Measurements from ENCODE around the gene GPR55.

The GPR55 gene

DNA sequence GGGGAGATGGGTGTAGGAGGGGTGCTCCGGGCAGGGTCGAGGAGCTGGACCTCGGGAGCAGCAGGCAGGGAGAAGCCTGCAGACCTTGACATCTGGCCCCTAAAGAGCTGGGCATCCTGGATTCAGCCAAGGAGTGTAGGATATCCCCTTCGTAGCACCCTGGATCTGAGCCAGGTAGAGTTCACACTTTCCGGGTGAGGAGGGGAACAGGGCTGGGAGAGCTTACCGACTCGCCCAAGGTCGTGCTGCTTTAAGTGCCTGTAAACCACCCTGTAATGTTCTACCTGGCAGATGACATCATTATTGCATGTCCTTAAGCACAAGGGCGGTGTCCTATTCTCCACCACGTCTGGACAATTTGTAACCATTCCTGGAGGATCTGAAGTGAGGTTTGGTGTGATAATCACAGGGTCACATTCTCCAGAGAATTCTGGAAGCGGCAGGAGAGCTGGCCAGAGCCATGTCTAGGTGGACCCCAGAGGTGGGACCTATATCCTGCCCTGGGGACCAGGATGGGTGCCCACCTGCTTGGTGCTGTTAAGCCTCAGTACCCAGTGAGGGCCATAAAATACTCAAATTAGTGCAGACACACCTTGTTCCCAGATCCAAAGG lies 45.7 kb downstream of the GPR55 start:
- no peak for DNase-seq (ENCODE audit: low read depth)

DNA sequence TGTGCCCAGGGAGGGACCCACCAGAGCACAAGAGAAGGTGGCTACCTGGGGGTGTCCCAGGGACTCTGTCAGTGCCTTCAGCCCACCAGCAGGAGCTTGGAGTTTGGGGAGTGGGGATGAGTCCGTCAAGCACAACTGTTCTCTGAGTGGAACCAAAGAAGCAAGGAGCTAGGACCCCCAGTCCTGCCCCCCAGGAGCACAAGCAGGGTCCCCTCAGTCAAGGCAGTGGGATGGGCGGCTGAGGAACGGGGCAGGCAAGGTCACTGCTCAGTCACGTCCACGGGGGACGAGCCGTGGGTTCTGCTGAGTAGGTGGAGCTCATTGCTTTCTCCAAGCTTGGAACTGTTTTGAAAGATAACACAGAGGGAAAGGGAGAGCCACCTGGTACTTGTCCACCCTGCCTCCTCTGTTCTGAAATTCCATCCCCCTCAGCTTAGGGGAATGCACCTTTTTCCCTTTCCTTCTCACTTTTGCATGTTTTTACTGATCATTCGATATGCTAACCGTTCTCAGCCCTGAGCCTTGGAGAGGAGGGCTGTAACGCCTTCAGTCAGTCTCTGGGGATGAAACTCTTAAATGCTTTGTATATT lies 46.3 kb downstream of the GPR55 start:
- DNase-seq (ENCODE audit: low read depth) = no peak

DNA sequence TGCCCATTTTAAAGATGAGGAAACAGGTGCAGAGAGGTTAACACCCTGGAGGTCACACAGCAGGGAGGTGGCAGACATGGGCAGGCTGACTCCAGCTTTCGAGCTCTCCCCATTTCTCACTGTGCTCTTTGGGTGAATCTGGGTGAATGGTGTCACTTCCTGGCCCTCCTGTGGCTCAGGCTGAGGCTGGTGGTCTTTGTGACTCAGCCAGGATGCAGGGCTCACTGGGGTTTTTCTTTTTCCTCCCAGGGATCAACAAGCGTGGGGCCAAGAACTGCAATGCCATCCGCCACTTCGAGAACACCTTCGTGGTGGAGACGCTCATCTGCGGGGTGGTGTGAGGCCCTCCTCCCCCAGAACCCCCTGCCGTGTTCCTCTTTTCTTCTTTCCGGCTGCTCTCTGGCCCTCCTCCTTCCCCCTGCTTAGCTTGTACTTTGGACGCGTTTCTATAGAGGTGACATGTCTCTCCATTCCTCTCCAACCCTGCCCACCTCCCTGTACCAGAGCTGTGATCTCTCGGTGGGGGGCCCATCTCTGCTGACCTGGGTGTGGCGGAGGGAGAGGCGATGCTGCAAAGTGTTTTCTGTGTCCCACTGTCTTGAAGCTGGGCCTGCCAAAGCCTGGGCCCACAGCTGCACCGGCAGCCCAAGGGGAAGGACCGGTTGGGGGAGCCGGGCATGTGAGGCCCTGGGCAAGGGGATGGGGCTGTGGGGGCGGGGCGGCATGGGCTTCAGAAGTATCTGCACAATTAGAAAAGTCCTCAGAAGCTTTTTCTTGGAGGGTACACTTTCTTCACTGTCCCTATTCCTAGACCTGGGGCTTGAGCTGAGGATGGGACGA lies 47.1 kb downstream of the GPR55 start:
- no peak for DNase-seq (ENCODE audit: low read depth)

DNA sequence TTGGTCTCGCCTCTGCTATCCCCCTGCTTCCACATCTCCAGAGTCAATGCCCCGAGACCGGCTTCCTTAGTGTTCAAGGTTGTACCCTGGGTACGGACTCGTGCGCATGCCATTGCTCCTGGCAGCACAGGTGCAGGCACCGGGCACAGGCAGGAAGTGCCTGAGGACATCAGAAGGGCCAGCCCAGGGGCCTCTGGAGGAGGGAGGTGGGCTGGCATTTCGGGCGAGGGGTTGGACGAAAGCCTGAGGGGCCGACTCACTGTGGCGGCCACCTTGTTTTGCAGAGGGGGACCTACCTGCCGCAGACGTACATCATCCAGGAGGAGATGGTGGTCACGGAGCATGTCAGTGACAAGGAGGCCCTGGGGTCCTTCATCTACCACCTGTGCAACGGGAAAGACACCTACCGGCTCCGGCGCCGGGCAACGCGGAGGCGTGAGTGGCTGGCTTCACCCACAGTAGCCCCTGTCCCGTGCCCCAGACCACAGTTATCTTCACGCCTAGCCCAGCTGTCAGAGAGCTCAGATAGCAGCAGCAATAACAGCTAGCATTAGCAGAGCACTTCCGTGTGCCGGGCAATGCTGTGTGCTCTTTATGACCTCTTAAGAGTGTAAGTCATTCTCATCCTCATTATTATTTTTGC lies 47.8 kb downstream of the GPR55 start:
- no peak for DNase-seq (ENCODE audit: low read depth)

DNA sequence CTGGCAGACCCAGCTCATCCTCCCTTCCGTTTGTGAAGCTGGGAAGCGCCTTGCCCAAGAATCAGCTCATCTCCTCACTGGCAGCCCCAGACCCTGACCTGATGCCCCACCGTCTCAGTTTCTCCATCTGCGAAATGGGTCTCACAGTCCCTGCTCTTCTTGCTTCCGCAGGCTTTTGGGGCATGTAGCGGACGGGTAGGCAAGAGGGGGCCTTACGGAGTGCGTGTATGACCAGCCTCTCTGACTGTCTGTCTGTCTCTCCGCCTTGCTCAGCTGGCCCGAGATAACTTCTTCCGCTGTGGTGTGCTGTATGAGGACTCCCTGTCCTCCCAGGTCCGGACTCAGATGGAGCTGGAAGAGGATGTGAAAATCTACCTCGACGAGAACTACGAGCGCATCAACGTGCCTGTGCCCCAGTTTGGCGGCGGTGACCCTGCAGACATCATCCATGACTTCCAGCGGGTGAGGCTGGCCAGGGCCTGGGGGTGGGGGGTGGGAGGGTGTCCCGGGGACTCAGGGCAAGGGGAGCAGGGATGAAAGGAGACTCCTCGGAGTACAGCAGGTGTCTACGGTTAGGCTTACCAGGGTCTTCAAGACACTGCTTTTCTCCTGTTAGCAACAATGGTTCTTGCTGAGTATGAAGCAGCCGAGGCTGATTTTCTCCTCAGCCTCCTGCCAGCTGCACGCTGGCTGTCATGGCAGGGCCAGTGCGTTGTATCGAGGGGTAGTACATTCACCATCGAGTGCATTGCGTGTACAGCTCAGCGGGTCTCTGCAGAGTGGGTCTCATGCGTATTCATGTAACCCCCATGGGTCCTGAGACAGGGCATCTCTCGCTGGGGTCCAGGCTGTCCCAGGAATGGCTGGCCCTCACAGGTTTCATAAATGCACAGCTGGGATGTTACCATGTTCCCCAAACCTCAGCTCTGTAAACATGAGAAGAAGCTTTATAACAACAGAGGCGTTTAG lies 49.4 kb downstream of the GPR55 start:
- DNase-seq (ENCODE audit: low read depth) = no peak

DNA sequence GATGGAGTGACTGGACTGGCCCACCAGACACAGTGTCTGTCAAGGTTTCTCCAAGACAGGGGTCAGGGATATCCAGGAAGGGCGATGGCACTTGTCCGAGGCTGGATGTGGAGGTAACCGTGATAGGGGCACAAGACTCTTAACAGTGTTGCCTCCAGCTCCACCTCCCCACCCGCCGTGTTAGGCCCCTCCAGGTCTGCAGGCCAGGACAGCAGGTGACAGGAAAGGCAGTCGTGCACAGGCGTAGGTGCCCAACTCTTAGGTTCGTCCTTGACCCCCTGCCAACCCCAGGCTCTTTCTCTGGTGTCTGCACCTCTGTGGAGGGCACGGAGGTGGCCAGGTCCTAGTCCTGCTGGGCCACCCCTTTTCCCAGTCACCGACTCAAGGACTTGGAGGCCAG lies 50.2 kb downstream of the GPR55 start:
- DNase-seq (ENCODE audit: low read depth) = no peak

DNA sequence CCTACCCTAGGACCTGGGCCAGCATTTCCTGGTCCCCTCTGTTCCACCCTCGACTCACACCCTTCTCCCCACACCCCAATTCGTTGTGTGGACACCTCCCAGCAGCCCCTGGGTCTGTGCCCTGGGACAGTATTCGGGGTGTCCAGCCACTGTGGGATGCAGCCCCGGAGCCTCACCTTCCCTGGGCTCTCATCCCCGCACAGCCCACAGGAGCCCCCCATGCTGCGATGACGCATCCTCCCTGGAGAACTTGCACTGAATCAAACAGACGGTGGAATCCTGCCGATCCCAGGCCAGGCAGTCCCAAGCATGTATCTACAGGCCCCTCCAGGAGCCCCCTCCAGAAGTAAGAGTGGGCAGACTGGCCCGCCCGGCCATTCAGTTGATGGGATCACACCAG lies 50.6 kb downstream of the GPR55 start:
- DNase-seq (ENCODE audit: low read depth) = no peak

DNA sequence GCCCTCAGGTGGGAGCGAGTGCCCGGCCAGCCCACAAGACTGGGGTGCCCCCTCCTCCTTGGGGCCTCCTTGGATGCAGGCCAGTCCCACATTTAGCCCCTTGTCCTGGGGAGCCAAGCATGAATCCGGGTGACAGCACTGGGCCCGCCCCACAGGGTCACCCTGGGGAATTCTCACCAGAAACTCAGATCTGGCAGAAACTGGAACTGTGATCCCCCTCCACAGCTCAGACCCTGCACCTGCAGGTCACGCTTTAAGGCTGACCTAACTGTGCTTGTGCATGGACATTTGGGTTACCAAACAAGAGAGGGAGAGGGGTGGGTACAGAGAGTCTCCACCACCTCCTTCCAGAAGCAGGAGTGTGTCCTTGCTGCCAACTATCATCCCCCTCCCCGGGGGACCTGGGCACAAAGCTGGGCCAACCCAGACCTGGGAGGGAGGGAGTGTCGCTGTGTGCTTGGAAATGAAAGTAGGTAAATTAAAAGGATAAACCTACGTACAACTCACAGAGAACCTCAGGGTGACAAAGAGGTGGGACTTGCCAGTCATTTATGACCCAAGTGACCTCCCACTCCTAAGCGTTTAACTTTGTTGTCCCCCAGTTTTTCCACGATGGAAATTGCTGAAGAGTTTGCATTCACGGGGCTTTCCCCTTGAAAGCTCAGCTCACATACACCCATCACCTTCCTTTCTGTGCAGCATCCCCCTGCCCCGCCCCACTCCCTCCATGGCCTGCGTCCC lies 51.2 kb downstream of the GPR55 start:
- no peak for DNase-seq (ENCODE audit: low read depth)

DNA sequence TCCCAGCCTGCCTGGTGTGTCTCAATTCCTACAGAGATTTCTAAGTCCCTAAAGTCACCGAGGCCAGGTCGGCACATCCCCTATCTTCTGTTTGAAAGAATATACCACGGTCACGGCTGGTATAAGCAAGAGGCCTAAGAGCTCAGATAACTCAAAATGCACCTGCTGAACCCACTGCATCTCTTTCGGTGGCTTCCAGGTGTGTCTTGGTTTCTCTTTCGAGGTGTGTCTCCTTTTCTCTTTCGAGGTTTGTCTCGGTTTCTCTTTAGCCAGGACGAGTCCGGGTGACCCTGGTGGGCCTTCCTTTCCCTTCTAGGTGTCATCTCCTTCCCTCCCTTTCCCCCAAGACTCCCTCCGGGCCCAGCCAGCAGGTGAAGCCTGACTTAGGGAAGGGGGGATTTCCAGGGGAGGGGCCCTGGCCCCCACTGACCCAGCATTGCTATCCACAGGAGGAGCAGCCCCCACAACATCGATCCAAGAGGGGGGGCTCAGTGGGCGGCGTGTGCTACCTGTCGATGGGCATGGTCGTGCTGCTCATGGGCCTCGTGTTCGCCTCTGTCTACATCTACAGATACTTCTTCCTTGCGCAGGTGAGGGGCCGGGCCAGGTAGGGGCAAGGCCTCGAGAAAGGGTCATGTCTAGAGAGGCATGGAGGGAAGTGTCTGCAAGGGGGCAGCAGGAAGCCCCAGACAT lies 51.9 kb downstream of the GPR55 start:
- no peak for DNase-seq (ENCODE audit: low read depth)

DNA sequence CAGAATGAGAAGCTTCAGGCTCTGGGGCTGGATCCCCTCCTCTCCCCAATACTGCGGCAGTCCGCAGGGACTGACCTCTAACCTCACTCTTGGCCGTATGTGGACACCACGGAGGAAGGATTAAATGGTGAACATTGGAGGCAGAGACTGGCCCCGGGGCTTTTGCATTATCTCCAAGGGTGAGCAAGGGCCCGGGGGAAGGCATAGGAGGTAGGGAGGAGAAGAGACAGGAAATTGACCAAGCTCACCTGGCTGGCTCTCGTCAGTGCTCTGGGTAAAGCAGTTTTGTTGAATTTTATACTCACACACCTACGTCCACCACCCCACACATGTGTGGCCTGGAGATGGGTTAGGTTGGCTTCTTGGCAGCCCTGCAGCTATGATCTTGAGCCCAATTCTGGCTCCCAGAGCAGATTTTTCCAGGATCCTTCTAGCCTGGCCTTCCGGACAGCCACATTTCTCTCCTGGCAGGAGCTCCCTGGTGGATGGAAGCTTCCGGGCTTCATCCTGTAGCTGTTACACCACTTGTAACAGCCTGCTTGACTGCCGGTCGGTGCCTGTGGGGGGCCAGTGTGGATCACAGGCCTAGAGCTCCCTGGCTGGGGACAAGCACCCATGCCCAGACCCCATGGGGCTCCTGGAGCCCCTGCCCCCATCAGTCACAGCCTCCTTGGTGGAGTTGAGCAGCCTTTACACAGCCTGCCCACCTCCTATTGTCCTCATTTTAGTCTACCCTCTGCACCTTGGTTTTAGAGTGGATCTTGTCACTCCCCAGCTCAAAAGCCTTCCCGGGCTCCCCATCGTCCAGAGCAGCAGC lies 52.7 kb downstream of the GPR55 start:
- no peak for DNase-seq (ENCODE audit: low read depth)

DNA sequence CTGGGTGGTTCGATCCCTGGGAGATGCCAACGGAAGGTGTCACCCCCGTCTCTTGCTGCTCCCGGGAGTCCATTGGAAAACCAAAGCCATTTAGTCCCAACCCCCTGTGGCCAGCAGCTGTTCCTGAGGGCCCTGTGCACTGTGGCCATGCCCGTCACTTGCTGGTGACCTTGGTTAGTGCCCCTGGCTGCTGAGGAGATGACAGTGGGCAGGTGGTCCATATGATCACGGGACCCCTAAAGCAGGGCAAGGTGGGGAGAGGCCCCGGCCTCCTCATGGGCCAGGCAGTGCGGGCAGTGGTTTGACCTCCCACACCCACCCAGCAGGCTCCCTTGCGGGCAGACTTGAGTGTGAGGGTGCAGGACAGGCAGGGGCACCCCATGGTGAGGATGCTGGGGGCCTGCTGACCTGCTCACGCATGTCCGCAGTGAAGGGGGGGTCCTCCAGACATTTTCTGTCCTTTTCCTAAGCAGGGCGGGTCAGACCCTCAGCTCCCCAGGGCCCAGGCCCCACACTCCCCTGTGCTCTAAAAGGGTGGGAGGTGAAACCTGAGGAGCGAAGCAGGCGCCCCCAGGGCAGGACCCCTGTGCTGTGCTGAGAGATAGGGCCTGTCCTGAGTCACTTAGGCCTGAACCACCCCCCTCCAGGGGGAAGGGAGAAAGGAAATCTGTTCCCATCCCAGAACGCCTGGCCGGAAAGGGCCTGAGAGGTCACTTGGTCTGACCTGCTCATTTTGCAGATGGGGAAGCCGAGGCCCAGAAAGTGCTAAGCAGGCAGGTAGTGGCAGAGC lies 53.5 kb downstream of the GPR55 start:
- DNase-seq (ENCODE audit: low read depth) = no peak

DNA sequence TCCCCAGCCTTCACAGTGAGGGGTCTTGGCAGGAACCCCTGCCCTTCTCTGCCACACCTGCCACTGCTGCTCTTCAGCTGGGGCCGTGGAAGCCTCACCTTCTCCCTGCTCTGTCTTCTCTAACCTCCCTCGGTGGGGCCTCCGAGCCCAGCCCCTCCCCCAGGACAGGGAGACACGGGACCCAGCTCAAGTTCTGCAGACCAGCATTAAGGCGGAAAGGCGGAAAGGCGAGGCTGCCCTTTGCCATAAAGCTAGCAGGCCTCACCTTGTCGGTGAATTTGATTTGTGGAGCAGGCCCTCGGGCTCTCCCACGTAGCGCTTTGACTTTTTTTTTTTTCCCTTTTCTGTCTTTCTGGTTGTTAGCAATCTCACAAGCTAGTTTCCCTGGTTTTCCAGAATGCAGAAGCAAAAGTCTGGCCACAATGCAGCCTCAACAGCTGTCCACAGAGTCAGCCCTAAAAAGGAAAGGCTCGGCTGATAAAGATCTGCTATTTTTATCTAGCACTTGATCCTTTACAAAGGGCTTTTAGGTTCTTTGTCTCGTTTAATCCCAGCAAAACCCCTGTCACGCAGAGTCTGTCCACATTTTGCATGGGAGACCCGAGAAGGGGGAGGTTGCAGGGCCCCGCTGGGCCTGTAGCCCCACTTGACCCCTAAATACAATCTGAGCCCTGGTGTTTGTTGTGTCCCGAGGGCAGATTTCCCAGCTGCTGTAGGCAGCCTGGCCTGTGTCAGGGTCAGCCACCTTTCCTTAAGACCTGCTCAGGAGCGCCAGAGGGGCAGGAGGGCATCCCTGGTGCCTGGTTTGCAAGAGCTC lies 54.3 kb downstream of the GPR55 start:
- DNase-seq (ENCODE audit: low read depth) = no peak

DNA sequence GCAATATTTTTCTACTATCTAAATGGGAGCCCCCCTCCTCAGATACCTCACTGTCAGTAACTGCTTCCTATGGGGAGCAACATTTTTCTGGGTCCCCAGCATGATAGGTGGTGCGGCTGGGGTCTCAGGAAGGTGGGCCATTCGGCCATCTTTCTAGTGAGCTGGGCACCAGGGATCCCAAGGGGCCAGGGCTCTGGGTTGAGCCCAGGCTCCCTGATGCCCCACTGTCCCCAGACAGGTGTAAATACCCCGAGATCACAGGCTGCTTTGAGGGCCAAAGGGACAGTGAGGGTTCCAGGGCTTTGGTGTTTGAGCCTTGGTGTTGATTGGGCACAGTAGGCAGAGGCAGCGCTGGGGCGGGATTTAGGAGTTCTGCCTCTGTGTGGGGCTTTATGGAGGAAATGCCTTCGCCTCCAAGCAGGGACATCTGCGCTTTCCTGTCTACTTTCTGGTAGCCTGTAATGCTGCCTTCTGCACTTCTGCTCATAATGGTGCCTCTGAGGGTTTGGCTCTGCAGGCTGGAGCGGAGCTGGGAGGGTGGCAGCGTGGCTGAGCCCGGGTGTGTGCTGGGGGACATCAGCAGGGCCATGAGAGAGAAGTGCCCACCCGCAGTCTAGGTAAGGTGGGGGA lies 55.0 kb downstream of the GPR55 start:
- DNase-seq (ENCODE audit: low read depth) = no peak

DNA sequence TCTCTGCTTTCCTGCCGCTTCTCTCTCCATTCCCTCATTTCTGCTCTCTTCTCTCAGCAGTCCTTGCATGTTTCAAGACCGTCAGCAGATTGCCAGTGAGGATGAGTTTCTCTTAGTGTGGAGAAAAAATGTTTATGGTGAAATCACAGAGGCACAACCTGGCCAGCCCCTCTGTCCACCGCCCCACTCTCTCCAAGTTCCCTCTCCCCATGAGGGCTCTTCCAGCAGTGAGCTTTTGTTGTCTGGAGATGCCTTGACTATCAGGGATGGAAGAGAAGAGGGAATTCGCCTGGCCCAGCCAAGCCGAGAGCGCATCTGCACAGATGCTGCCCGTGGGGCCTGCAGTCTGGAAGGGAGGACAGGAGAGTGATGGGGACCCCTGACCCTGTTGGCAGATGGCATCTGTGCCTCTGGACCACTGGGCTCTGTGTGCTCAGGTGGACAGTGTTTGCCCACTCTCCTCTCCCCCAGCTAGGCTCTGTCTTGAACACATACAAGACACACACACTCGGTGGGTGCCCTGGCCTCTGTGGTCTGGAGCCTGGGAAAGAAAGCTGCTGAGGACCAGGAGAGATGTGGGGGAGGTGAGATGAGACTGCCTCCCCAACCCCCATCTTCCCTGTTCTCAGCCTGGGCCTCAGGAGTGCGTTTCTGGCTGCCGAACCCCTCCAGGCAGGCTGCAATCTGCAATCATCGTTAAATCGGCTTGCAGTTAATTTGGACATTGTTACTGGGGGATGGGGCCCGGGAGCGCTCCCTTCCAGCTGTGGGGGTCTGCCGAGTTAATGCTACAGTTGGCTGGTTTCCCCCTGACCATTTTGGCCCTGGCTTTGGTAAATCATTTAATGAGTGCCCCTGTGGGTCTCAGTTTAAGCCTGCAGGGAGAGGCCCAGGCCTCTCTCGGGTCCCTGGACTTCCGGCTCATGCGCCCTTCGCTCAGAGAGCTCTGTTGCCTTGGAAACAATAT lies 55.8 kb downstream of the GPR55 start:
- DNase-seq (ENCODE audit: low read depth) = no peak

DNA sequence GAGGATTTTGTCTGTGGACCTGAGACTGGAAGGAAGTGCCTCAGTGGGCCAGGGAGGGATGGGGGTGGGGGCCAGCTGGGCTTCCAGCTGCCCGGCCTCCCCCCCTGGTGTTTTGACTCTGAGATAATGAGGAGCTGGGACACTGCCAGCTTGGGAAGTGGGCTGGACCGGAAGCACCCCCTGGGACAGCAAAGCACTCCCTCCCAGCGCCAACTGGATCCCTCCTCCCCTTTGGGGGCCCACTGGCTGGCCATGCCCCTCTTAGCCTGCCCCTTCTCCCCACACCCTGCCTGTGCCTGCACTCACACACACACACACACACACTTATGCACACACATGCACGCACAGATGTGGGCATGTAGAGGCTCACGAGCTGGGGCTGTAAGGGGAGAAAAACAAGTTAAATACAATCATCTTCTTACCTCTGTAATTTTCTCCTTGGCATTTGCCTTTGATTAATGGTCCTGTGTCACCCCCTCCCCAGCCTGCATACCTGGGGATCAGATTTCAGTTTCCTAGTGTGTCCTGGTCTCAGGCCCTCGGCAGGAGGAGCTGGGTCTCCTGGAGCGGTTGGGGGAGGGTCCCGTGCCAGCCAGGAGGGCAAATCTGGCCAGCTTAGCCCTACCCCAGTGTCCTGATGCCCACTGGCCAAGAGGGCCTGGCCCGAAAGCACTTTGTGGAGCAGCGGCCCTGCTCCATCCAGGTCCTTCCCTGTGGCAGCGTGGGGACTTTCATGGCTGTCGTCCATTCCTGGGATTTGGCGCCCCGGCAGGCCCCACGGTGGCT lies 56.7 kb downstream of the GPR55 start:
- DNase-seq (ENCODE audit: low read depth) = no peak
